Astrocyte (in vitro differentiated cells and primary cell): ENCODE measurements around the gene PPP2CA.

Experiments
- CTCF ChIP-seq: IDR thresholded peaks from 2 replicates; pipeline ENCODE4 v1.5.1; 2011; ENCODE audit warnings: low read depth, mild to moderate bottlenecking, inconsistent platforms, low read length, moderate library complexity; ENCODE audit not compliant: insufficient read depth
- EZH2 ChIP-seq: IDR thresholded peaks from 2 replicates; pipeline ENCODE4 v1.6.1; 2012; ENCODE audit warnings: mild to moderate bottlenecking, low read length, inconsistent platforms; ENCODE audit not compliant: insufficient read depth

- TF ChIP-seq CTCF (no peak), EZH2 (no peak)
Measured at GRCh38 chr5:134250949-134251348, 25.1 kb upstream of the PPP2CA start.
